ENCODE data around the gene COL6A2.

Gene COL6A2

DNA sequence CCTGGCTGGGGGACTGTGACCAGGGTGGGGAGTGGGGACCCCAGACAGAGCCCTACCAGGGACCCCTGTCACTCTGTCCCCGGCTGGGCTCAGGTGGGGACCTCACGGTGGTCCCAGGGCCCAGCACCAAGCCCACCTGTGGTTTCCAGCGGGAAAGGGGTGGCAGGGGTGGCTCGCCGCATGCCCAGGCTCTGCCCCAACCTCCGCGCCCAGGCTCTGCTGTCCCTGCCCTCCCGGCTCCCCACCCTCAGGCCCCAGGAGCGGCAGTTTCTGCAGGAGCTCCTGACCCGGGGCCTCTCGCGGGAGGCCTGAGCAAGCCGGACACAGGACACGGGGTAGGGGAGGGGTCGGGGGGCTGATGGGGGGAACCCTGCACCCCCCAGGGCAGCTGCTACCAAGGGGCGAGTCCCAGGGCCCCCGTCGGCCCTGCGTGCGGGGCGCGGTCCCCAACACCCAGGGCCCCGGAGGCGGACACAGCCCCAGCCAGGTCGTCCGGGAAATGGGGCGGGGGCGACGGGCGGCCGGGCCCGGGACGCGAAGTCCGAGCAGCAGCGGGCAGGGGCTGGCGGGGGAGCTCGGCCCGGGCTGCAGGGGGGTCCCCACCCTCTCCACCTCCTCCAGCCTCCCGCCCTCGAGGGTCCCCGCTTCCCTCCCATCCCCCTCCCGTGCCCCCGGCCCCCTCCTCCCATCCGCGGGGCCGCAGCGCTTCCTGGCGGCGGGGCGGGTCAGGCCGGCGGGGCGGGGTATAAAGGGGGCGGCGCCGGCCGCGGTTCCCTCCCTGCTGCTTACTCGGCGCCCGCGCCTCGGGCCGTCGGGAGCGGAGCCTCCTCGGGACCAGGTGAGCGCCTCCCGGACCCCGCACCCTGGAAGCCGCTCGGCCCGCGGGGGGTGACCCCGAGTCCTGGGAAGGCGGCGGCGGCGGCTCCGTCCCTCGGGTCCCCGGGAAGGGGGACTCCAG lies at the start of gene COL6A2:
TSS of gene COL6A2 (plus strand) at position 777 of the 958 bp plus-strand sequence.
- TF ChIP-seq, protein P1, sequence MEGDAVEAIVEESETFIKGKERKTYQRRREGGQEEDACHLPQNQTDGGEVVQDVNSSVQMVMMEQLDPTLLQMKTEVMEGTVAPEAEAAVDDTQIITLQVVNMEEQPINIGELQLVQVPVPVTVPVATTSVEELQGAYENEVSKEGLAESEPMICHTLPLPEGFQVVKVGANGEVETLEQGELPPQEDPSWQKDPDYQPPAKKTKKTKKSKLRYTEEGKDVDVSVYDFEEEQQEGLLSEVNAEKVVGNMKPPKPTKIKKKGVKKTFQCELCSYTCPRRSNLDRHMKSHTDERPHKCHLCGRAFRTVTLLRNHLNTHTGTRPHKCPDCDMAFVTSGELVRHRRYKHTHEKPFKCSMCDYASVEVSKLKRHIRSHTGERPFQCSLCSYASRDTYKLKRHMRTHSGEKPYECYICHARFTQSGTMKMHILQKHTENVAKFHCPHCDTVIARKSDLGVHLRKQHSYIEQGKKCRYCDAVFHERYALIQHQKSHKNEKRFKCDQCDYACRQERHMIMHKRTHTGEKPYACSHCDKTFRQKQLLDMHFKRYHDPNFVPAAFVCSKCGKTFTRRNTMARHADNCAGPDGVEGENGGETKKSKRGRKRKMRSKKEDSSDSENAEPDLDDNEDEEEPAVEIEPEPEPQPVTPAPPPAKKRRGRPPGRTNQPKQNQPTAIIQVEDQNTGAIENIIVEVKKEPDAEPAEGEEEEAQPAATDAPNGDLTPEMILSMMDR (IDR thresholded peaks at IDR 0.05; ENCODE audit: control insufficient read depth, insufficient read depth, low read depth, low read length, missing control alignments): peak; percentile 17
- no peak for DNase-seq (ENCODE audit: low read depth)
- H3K4me3 ChIP-seq (ENCODE audit: control insufficient read depth, low read depth, low read length): peak within 1 kb of the TSS; percentile 75

DNA sequence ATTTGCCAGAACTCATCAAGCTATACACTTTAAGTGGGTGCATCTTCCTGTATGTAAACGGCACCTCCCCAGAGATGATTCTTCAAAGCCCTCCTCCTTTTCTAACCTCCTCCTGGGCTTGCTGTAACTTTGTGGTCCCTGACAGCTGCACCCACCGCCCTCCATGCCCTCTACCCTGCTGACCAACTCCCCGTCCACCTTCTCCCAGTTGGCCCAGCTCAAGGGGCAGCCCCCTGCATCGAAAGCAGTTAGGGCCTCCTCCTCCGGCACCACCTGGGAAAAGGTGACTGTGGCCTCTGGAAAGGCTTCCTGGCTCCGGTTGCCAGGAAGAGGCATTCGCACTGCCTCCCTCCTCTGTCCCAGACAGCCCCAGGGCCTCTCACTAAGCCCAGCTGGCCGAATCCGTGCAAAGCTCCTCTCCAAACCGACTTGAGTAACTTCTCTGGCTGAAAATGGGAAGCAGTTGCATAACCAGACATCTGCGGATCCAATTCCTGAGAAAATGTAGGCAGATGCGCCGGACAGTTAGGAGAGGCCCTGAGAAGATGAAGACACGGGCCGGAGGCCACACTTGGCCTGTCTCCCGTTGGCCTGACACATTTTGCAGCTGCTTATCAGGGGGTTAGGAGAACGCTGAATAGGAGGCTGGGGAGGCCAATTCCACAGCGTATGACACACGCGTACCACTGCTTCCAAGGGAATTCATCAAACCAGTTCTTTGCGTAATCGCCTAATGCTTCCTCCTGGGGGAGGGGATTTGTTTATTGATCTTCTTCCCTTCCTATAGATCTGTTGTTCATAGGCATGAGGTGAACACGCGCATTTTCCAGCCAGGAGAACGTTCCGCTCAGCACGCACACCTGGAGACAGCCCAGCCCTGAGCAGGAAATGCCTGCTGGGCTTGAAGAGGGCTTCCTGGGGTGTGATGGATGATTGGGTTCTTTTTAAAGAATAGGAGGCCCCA lies 48.7 kb upstream of the COL6A2 start:
- DNase-seq (ENCODE audit: low read depth): peak; percentile 100
- no peak overlapping the region for H3K4me3 ChIP-seq (ENCODE audit: control insufficient read depth, low read depth, low read length)

DNA sequence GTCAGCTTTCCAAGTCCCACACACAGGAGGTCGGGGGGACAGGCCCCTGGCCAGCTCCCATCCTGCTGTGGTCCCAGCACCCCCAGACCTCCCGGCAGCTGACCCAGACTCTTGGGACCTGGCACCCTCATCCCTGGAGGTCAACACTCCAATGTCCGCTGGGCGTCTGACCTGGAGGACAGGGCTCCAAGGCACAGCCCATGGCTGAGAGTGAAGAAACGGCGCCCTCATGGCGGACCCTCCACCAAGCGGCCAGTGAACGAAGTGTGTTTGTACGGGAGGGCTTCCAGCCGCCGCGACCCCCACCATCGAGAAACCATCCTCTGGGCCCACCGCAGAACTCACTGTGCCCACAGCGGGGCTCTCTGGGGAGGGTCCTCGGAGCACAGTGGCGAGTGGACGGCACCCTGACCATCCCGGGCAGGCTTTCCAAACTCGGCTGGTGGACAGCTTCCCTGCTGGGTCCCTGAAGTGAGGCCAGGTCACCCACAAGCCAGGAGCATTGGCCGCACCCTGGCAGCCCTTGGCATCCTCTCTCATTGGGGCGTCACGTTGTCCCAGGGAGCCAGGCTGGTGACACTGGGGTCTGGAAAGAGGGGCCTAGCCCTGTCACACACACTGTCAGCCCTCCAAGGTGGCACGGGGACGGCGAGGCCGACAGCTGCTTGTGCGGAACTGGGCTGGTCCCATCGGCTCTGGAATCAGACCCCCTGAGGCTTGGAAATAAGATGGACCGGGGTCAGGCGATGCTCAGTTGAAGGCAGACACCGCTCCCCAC lies 47.8 kb upstream of the COL6A2 start:
- DNase-seq (ENCODE audit: low read depth): no peak
- TF ChIP-seq, protein P1 (IDR thresholded peaks at IDR 0.05; ENCODE audit: control insufficient read depth, insufficient read depth, low read depth, low read length, missing control alignments): no peak
- H3K4me3 ChIP-seq (ENCODE audit: control insufficient read depth, low read depth, low read length): no peak overlapping the region

More for the DNA sequence above, 48.7 kb upstream of the COL6A2 start:
- TF ChIP-seq, protein P1 (IDR thresholded peaks at IDR 0.05; ENCODE audit: control insufficient read depth, insufficient read depth, low read depth, low read length, missing control alignments): no peak

DNA sequence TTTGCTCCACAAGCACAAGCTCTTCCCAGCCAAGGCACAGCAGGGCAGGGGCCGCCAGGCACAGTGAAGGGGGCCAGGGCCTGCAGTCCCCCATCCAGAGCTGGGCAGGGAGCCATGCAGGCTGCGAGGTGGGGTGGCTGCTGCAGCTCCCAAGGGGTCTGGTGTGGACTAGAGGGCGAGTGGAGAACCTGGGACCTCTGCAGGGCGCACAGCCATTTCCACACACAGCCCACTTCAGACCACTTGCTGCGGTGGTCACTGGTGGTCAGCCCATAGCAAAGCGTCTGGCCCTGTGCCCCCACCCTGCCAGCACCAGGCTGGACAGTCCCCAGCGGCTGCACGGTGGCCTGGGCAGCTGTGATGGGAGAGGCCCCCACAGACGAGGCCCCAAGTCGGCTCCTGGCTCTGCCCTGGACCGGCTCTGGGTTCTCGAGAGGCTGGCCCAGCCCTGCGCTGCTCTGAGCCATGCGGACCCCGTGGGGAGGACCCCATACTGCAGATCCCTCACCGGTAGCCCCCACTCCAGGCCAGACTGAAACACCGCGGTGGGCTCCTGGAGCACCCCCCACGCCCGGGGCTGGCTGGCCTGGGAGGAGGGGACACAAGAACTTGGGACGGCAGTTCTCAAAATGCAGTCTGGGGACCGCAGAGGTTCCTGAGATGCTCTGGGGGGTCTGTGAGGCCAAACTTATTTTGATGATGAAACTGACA lies 47.1 kb upstream of the COL6A2 start:
- no peak overlapping the region for H3K4me3 ChIP-seq (ENCODE audit: control insufficient read depth, low read depth, low read length)
- no peak for DNase-seq (ENCODE audit: low read depth)
- TF ChIP-seq, protein P1 (IDR thresholded peaks at IDR 0.05; ENCODE audit: control insufficient read depth, insufficient read depth, low read depth, low read length, missing control alignments): no peak

DNA sequence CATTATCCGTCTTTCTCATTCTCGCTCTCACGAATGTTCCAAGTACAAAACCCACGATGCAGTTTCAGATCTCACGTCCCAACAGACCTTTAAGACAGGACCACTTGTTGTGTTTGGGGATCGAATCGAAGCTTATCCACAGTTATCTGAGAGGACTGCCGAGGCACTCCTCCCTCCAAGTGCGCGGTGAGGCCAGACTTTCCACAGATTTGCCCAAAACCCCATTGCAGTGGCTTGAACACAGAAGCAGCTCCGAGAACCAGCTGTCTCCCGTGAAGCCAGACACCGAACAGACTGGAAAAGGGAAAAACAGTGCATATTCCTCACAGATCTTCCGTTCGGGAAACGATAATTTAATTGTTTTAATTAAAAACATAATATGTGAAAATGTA lies 46.5 kb upstream of the COL6A2 start:
- TF ChIP-seq, protein P1 (IDR thresholded peaks at IDR 0.05; ENCODE audit: control insufficient read depth, insufficient read depth, low read depth, low read length, missing control alignments): no peak
- H3K4me3 ChIP-seq (ENCODE audit: control insufficient read depth, low read depth, low read length): no peak overlapping the region
- DNase-seq (ENCODE audit: low read depth): no peak
